Measurements from ENCODE around the gene MAFF.

The MAFF gene

DNA sequence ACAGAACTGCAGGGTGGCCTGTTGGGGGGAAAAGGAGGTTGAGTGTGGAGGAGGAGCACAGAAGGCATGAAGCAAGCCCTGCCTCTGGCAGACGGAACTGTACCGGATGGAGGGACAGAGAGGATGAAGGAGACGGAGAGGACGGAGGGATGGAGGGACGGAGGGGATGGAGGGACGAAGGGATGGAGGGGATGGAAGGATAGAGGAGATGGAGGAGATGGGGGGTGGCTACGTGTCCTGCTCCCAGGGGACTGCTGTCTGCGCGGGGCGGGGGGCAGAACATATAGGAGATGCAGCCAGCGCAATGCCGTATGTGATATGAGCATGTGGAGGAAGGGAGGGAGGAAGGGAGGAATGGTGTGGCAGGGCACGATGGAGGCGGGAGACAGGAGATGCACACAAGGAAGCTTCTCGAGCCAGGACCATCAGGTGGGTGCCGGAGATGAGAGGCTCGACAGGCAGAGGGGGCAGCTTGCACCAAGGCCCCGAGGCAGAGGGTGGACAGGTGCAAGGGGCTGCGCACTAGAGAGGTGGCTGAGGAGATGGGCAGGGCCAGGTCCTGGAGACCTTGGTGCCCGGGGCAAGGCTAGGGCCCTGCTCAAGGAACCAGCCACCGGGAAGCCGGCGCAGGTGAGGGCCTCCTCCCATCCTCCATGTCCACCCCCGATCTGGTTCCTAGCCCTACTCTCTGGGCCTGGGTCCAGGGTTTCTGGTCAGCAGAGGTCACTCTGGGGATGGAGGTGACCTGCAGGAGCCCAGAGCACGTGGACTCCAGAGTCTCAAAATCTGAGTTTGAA is 25.3 kb downstream of the MAFF start:
- no peak overlapping the region for H3K4me3 ChIP-seq (ENCODE audit: low read depth in 1 of 2, low read length in 1 of 2)
- no peaks in the 10 kb centered on the region for H3K27me3 ChIP-seq
- H3K27ac ChIP-seq, result no peak overlapping the region
- no peaks in the 10 kb centered on the region for H3K9me3 ChIP-seq
- peaks cover 93% of the 10 kb centered on the region for H3K36me3 ChIP-seq
- TF ChIP-seq, protein P1, sequence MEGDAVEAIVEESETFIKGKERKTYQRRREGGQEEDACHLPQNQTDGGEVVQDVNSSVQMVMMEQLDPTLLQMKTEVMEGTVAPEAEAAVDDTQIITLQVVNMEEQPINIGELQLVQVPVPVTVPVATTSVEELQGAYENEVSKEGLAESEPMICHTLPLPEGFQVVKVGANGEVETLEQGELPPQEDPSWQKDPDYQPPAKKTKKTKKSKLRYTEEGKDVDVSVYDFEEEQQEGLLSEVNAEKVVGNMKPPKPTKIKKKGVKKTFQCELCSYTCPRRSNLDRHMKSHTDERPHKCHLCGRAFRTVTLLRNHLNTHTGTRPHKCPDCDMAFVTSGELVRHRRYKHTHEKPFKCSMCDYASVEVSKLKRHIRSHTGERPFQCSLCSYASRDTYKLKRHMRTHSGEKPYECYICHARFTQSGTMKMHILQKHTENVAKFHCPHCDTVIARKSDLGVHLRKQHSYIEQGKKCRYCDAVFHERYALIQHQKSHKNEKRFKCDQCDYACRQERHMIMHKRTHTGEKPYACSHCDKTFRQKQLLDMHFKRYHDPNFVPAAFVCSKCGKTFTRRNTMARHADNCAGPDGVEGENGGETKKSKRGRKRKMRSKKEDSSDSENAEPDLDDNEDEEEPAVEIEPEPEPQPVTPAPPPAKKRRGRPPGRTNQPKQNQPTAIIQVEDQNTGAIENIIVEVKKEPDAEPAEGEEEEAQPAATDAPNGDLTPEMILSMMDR (IDR thresholded peaks at IDR 0.05), result no peak
- H3K4me1 ChIP-seq (ENCODE audit: control insufficient read depth in 1 of 2, insufficient read depth in 1 of 2, low read depth in 1 of 2, low read length in 1 of 2), result peaks cover 4 to 12% of the 10 kb centered on the region in 2 experiments

DNA sequence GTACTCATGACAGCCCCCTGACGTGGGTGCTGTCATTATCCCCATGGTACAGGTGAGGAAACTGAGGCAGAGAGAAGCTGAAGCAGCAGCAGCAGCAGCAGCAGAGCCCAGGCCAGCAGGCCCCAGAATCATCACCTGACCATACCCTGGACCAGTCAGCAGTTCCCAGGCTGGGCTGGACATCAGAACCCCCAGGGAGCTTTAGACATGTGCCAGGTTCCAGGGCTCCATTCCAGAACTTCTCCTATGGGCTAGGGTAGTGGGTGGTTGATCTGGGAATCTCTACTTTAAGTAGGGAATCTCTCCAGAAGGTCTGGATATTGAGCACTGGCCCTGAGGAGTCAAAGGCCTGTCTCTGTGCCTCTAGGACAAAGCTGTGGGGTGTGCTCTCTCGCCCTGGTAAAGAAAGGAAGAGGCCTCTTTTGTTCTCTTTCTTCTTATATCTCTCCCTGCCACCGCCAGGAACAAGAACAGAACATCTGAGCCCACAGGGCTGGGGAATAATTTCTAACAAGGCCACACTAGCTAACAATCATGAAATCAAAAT is 26.6 kb downstream of the MAFF start:
- Histone ChIP-seq H3K27ac (peak overlapping the region; percentile 56), H3K36me3 (peaks cover 91% of the 10 kb centered on the region), H3K27me3 (no peaks in the 10 kb centered on the region), H3K4me3 (ENCODE audit: low read depth in 1 of 2, low read length in 1 of 2) (no peak overlapping the region), H3K4me1 (ENCODE audit: control insufficient read depth in 1 of 2, insufficient read depth in 1 of 2, low read depth in 1 of 2, low read length in 1 of 2) (peaks cover 4 to 12% of the 10 kb centered on the region in 2 experiments), H3K9me3 (no peaks in the 10 kb centered on the region)
- TF ChIP-seq, protein P1 (IDR thresholded peaks at IDR 0.05), result no peak

DNA sequence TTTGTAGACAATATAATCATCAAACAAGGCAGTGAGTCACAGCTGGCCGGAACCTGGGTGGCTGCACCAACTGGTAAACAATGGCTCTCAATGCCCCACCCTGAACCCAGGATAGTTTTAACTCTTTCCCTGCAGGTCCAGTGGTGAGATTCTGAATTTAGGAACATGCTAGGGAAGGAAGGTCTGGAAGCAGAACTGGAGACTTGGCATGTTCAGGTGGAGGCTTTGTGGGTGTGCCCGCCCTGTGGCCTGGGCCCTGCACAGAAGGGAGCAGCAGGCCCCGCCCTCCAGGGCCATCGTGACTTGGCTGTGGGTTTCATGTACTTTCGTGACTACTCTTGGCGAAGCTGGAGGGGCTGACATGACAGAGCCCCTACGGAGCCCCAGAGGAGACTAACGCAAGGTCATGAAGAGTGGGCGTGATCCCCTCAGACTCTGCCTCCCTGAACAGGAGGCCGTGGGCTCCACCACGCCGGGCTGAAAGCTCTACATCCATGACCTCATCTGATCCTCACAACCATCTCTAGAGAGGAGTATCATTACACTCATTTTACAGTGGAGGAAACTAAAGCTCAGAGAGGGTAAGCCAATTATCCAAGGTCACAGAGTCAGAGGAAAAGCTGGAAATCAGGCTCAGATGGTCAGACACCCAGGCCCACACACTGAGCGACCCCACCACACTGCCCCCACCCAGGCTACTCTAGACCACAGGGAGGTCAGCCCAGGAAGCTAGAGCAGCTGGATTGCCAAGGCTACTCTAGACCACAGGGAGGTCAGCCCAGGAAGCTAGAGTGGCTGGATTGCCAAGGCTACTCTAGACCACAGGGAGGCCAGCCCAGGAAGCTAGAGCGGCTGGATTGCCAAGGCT is 27.3 kb downstream of the MAFF start:
- peaks cover 91% of the 10 kb centered on the region for H3K36me3 ChIP-seq
- peak overlapping the region; percentile 56 for H3K27ac ChIP-seq
- TF ChIP-seq, protein P1 (IDR thresholded peaks at IDR 0.05), result no peak
- H3K4me3 ChIP-seq (ENCODE audit: low read depth in 1 of 2, low read length in 1 of 2), result no peak overlapping the region
- H3K27me3 ChIP-seq, result no peaks in the 10 kb centered on the region
- no peaks in the 10 kb centered on the region for H3K9me3 ChIP-seq
- peaks cover 4 to 12% of the 10 kb centered on the region in 2 experiments for H3K4me1 ChIP-seq (ENCODE audit: control insufficient read depth in 1 of 2, insufficient read depth in 1 of 2, low read depth in 1 of 2, low read length in 1 of 2)

DNA sequence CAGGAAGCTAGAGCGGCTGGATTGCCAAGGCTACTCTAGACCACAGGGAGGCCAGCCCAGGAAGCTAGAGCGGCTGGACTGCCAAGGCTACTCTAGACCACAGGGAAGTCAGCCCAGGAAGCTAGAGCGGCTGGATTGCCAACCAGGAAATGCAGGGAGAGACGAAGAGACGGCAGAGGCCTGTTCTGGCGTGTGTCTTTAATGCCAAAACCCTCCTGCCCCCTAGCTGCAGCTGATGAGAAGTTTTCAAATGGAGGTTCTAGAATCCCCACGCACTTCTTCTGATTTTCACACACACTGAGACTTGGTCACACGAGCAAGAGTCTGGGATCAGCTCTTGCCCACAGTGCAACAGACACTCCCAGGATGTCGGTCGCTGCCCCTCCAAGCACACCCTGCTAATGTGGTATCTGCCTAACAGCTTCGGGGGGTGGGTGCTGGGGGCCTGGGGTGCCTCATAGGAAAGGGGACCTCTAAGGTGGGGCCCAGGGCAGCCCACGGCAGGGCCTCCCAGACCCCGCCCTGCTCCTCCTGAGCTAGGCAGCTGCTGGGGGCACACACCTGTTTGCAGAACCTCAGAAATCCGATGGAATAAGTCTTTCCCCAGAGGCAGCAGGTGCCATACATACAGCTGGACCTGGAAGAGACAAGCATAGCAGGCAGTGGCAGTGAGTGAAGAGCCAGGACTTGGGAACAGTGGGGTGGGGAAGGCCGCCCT is 28.5 kb downstream of the MAFF start:
- no peaks in the 10 kb centered on the region for H3K9me3 ChIP-seq
- H3K4me1 ChIP-seq (ENCODE audit: control insufficient read depth in 1 of 2, insufficient read depth in 1 of 2, low read depth in 1 of 2, low read length in 1 of 2), result peaks cover 4 to 12% of the 10 kb centered on the region in 2 experiments
- peaks cover 91% of the 10 kb centered on the region for H3K36me3 ChIP-seq
- H3K27me3 ChIP-seq, result no peaks in the 10 kb centered on the region
- TF ChIP-seq, protein P1 (IDR thresholded peaks at IDR 0.05), result no peak
- H3K4me3 ChIP-seq (ENCODE audit: low read depth in 1 of 2, low read length in 1 of 2), result no peak overlapping the region
- H3K27ac ChIP-seq, result peak overlapping the region; percentile 72

DNA sequence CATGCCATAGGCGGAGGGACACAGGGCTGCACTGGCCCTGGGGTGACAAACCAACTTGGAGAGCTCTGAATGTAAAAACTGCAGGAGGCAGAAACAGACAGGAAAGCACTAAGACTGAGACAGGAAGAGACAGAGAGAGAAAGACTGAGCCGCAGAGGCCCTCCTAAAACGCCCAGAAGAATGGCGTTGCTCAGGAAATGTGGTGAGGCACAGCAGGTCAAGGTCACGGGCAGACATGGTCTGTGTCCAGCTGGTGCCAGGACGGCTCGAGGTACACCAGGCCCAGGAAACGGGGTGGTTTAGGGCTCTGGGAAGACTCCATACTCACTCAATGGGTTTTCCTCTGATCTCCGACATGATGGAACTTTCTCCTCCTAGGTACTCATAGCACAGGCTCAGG is 29.1 kb downstream of the MAFF start:
- H3K36me3 ChIP-seq, result peaks cover 92% of the 10 kb centered on the region
- no peak overlapping the region for H3K4me3 ChIP-seq (ENCODE audit: low read depth in 1 of 2, low read length in 1 of 2)
- H3K27ac ChIP-seq, result peak overlapping the region; percentile 72
- TF ChIP-seq, protein P1 (IDR thresholded peaks at IDR 0.05), result no peak
- no peaks in the 10 kb centered on the region for H3K9me3 ChIP-seq
- H3K4me1 ChIP-seq (ENCODE audit: control insufficient read depth in 1 of 2, insufficient read depth in 1 of 2, low read depth in 1 of 2, low read length in 1 of 2), result peaks cover 4 to 12% of the 10 kb centered on the region in 2 experiments
- H3K27me3 ChIP-seq, result no peaks in the 10 kb centered on the region

Measured in neutrophil (primary cell).